Forelimb muscle (tissue), 1 donor: Measurements from ENCODE around the gene CAMTA1. TPM values are rescaled to one million over a fixed set of nuclear protein-coding genes. Genes with fewer than 3 reads are reported as not detected.
"Not testable (repeated sequence)": the region's sequence is repeated elsewhere in the genome, so short reads cannot be mapped to it uniquely, and the experiment has no call there.

Experiments
- DNase-seq: peaks from one replicate; pipeline ENCODE4 v3.0.0-alpha.2; 2013; ENCODE audit warnings: low read depth
- polyA plus RNA-seq: library from polyadenylated mRNA; unstranded; fragments of 120-200 nt; gene quantifications from one replicate; pipeline ENCODE4 v1.2.1, GENCODE V29; 2013; ENCODE audit not compliant: insufficient read length

CAMTA1 gene
- polyA plus RNA-seq, 1 donor: 43.5 TPM

DNA sequence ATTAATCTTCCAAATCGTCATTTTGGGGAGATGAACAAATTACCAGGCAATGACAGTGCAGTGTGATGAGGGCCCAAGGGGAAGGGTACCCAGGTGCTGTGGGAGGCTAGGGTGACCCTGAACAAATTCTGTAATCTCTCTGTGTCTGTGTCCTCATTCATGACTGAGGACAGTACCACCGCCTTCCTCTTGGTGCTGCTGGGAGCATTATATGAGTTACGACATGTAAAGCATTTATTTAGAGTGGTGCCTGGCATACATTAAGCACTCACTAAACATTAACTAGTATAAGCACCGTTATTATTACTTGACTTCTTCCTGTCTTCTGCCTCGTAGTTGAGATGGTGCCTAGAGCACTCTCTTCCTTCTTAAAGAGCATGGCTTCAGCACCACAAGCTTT, 517.6 kb downstream of the CAMTA1 start:
- DNase-seq: no peak

DNA sequence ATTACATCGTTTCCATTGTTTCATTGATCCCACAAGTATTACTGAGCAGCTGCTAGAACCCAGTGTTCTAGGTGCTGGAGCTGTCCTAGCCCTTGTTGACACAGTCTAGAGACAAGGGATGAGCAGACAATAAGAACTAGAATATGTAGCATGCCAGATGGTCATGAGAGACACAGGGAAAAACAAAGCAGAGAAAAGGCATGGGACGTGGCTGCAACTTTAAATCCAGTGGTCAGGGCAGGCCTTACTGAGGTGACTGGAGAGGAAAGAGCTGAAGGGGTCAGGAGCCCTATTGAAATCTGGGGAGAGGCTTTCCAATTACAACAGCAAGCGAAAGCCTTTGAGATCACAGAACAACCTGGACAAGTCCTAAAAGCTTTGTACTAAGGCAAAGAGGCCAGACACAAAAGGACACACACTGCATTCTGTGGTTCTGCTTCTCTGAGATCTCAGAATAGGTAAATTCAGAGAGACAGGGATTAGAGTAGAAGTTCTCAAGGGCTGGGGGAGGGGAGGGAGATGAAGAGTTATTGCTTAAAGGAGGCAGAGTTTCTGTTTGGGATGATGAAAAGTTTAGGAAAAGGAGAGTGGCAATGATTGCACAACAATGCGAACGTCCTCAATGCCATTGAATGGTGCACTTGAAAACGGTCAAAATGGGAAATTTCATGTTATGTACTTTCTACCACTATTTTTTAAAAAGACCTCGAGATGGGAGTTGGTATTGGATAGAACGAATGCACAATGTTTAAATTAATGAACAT, 518.5 kb downstream of the CAMTA1 start:
- no peak for DNase-seq

DNA sequence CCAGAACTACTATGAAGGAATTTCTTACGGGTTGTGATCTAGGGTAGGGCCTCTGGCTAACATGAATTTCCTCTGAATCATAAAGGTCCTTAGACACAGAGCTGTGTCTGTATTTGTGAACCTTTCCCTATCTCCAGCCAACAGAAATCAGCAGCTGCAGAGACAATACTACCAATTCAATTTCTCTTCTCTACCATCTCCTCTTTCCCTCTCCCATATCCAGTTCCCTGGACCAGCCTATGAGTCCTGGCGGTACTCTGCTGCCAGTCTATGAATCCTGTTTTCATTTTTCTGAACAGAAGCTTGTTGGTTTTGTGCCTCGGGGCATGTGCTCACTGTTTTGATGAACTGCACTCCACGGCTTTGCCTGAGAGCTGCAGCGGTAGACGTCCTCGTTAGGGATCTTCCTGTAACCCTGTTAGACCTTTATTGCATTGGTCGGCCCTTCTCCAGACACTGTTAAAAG, 527.9 kb downstream of the CAMTA1 start:
- DNase-seq: no peak

DNA sequence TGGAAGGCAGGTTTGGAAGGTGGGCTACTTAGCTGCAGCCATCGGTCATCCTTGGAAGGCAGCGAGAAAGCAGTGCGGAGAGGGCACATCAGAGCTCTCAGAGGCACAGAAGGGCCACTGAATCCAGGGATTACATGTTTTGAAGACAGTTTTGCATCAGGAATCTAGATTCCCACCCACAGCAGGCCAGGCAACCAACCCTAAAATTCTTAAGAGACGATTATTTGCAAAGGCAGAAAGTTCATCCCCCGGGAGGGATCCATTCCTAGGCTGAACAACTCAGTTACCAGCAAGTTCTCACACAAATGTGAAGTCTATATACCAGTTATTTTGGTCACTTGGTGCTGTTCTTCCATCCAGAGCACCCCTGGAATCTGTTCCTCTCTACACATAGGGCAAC, 528.6 kb downstream of the CAMTA1 start:
- DNase-seq: no peak

DNA sequence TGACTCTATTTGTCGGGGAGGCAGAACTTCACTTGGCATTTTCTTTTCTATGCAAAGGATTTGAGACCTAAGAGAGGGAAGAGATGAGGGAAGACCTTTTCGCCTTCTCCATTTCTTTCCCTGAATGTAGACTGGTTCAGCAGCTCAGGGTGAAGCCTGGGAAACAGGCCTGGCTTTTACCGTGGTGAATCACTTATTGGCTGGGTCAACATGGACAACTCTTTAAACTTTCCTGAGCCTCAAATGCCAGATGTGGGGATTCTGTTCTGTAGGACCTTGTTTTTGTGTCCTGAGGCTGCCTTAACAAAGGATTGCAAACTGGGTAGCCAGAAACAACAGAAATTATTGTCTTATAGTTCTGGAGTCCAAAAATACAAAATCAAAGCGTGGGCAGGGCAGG, 530.1 kb downstream of the CAMTA1 start:
- no peak for DNase-seq

DNA sequence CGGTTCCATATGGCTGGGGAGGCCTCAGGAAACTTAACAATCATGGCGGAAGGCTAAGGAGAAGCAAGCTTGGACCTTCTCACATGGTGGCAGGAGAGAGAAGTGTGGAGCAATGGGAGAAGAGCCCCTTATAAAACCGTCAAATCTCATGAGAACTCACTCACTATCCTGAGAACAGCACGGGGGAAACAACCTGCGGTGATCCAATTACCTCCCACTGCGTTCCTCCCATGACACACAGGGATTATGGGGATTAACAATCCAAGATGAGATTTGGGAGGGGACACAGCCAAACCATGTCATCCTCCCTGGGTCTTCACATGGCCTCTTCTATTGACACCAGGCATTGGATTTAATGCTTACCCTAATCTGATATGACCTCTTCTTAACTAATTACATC, 530.7 kb downstream of the CAMTA1 start:
- DNase-seq: no peak

DNA sequence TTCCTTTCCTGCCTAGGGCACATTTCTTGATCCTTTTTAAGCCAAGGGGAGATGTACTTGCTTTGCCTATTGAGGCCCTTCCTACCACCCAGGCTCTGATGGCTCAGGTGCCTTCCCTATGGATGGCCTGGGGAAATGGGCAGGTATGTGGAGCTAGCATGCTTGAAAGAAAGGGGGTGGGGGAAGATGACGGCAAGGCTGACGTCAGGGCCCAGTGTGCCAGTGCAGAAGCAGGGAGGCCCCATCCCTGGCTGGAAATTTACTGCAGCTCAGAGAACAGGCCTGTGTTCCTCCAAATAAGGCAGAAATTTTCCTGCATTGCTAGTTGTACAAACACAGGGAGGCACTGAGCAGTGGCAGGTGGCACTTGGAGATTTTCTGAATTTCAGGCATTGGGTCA, 532.6 kb downstream of the CAMTA1 start:
- no peak for DNase-seq

DNA sequence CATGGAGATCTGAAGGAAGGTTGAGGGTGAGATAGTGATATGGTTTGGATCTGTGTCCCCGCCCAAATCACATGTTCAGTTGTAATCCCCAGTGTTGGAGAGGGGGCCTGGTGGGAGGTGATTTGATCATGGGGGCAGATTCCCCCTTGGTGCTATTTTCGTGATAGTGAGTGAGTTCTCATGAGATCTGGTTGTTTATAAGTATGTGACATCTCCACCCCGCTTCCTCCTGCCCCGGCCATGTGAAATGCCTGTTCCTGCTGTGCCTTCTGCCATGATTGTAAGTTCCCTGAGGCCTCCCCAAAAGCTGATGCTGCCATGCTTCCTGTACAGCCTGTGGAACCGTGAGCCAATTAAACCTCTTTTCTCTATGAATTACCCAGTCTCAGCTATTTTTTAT, 533.9 kb downstream of the CAMTA1 start:
- no peak for DNase-seq

DNA sequence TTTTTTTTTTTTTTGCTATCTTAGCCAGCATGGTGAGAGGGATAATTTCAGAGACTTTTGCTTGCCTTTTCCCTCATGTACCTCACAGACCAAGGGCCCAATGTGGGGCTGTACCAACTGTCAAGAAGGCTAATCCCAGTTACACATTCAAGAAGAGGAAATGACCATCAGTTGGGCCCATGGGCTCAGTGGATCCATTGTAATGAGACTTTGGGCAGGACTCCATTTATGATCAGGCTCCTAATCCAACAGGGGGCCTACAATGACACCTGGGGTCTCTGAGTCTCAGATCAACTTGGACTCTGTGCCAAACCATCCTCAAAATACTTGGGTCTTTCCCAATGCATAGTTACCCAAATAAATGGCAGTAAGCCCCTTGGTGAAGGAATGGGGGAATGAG, 535.4 kb downstream of the CAMTA1 start:
- no peak for DNase-seq

DNA sequence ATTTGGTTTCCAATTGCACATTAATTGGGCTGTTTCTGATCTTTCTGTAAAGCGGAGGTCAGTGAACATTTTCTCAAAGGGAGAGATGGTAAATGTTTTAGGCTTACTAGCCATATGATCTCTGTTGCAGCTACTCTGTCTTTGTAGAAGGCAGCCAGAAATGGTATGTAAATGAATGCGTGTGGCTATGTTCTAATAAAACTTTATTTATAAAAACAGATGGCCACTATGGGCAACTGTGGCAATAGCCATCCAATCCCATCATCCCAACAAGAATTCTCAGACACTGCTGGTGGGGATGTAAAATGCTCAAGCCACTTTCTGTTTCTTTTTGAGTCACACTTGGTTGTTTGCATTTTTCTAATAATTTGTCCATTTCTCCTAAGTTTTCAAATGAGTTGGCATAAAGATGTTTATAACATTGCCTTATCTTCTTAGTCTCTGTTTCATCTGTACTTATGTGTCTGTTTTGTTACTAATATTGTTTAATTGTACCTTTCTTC, 537.1 kb downstream of the CAMTA1 start:
- DNase-seq: no peak

DNA sequence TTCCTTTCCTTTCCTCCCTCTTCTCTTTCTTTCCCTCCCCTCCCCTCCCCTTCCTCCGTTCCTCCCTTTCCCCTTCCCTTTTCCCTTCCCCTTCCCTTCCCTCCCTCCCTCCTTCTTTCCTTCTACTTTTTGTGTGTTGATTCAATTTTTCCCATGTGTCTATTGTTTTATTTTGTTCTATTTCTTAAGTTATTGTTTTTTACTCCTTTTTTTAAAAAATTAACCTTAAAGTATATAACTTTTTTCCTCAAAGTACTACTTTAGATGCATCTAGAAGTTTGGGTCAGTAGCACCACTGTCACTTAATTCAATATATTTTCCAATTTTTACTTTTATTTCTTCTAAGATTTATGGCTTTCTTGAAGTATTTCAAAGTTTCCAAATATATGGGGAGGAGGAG, 537.7 kb downstream of the CAMTA1 start:
- DNase-seq: no peak

DNA sequence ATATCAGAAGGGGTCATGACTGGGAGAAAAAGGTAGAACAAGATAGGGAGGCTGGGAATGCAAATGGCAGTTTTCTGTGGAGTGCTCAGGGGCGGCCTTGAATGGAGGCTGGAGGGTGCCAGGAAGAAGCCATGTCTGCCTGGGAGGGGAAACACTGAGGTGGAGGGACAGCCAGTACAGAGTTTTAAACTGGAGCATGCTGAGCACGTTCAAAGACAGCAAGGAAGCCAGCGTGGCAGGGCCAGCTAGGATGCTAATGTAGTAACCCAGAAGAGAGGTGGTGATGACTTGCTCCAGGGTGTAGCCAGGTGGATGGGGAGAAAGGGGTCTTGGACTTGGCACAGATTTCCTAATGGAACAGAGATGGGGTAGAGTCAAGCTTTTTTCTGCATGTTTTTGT, 540.0 kb downstream of the CAMTA1 start:
- no peak for DNase-seq

DNA sequence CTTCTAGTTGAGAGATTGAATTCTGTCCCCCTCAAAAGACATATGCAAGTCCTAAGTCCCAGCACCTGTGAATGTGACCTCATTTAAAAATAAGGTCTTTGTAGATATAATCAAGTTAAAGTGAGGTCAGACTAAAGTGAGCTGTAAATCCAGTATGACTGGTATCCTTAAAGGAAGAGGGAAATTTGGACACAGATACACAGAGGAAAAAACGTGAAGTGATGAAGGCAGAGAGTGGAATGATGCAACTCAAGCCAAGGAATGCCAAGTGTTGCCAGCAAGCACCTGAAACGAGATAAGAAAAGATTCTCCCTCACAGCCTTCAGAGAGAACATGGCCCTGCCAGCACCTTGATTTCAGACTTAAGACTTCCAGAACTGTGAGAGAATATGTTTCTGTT, 541.1 kb downstream of the CAMTA1 start:
- no peak for DNase-seq

DNA sequence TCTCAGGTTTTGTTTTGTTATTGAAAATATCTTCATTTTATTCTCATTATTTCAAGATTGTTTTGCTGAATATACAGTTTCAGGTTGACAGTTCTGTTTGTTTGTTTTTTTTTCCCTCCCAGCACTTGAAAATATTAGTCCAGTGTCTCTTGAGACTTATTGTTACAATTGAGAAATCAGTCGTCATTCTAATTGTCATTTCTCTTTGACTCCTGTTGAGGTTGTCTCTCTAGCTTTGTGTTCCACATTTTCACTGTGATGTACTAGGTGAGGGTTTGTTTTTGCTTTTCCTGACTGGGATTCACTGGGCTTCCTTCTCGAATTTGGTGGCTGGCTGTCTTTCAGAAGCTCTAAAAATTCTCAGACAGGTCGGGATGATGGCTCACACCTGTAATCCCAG, 542.6 kb downstream of the CAMTA1 start:
- no peak for DNase-seq

DNA sequence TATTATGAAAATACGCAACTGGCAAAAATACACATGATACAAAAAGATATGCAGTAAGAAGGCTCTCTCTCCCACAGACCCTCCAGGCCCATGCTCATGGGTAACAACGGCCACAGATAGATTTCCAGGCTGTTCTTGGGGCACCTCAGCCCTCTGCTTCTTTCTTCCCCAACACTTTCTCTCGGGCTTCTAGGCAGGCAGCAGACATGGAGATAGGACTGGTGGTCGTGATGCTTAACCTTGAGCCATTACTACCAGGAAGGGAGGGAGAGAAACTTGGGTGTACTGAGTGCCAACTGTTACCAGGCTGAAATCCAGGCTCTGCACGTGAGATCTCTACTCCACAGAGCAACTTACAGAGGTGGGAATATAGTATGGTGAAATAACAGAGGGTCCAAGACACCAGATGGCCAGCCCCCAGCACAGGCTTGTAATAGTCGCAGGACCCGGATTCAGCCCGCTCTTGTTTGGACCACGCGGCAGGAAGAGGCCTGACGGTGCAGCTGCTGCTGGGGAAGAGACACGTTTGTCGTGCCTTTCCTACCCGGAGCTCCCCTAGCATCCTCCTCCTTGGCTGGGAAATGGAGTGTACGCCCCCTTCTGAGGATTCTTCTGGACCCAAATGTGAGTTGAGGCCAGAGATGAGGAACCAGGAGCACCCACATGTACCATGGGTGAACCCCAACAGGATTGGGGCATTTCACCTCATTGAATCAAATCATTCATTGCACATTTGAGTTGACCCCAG, 544.8 kb downstream of the CAMTA1 start:
- DNase-seq: no peak

DNA sequence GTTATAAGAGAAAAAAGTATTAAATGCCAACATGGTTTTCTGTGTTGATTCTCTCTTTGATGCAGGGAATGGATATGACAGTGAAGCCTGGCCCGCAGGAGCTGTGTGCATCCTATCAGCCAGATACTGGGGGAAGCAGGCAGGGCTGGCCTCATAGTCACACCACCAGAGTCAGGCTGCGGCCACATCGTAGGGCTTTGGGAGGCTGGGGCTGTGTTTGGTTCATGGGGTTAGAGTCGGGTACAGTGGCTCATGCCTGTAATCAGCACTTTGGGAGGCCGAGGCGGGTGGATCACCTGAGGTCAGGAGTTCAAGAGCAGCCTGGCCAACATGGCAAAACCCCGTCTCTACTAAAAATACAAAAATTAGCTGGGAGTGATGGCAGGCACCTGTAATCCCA, 545.5 kb downstream of the CAMTA1 start:
- DNase-seq: not testable (repeated sequence)

DNA sequence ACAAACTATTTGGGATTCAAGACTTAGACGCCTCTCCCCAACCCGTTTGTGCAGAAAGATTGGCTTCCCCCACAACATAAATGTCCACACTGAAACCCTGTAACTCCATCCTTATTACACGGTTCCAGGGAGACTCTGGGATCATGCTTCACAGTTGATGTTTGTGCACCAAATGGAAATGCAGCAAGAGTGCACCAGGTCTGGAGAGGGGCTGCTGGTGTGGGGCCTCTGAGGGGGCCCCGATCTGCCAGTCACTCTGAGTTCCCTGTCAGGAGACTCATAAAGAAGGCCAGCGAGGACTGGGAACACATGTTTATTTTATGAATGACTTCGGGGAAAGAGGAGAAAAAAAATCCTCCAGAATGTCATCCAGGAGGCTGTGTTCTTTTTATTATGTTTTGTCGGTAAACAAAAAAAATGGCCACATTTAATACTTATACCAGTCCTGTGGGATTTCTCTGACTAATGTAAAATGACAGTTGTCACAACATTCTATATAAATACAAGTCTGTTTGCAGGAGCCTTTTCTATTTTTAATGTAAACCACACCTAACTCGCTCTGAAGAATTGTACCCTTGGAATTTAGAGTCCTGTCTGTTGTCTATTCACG, 546.8 kb downstream of the CAMTA1 start:
- no peak for DNase-seq

DNA sequence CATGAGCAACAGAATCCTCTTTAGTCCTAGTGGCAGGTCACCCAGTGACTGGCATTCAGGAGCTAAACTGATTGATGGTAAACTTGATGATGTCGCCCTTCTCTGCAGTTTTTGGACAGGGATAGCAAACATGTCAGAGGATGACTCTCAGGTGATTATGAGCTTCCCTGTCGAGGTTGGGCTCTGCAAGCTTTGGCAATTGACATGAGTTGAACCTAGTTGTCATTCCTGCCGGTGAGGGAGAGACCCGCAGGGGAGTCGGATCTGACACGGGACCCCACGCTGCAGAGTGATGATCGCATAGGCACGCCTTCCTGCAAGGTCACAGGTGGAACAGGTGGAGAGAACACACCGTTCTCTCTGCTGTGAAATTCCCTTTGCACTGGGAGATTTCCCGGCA, 547.8 kb downstream of the CAMTA1 start:
- no peak for DNase-seq

DNA sequence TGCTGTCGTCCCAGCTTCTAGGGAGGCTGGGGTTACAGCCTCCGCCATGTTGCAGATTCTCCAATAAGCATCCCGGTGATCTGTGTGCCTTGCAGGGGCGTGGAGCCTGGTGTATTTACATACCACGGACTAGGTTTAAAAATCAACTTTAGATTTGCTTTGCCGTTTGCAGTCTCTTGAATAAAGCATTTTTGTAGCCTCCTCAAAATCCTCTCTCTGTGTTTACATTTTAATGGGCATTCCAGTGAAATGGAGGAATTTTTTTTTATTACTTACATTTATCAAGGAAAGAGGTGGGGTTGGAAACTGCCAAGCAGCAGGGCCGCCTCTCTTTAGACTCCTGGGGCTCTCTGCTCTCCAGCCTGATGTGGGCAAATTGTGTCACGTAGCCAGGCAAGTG, 548.4 kb downstream of the CAMTA1 start:
- DNase-seq: no peak

DNA sequence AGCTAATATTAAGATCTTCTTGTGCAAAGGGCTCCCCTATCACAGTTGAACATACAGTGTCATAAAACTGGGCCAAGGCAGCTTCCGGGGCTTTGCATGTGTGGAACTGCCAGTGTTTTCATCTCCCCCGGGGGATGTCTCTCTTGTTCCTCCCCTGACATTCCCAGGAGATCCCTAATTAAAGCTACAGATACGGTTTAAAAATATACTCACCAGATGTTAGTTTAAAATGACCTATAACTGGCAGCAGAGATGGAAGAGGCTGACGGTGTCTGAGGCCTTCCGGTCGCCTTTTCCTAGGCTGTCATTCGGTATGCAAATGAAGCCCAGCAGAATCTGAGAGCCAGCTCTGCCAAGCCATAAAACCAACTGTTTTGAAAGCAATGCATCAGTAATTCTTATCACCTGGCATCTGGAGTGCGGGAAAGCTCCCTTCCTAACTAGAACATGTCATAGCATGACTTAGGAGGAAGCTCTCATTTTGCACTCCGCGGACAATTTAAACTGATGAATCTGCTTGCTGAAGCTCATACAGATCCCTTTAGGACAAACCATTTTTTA, 549.3 kb downstream of the CAMTA1 start:
- no peak for DNase-seq

DNA sequence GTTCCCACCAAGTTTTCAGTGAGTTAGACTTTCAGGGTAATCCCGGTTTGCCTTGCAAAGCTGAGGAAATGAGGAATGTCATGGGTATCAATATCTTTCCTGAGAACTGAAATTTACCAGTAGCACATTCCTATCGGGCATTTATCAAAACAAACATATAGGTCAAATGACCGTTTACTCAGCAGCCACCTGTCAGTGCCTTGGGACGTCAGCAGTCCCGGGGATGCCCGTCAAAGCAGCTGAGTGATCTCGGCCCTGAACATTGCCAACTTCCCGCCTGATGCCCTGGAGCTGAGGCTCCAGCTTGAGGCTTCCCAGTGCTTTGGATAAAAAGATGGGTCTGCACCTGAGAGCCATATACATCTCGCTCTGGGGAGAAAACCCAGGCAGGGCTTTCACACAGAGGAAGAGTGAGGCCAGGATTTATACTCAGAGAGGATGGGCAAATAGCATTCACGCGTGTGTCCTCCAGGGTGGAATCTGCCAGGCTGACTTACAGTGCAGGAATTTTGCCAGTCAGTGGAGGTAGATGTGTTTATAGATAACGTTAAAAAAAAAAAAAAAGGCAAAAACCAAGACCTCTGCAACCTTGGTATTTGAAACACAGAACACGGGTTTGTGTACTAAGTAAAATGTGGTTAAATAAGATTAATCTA, 550.1 kb downstream of the CAMTA1 start:
- no peak for DNase-seq

DNA sequence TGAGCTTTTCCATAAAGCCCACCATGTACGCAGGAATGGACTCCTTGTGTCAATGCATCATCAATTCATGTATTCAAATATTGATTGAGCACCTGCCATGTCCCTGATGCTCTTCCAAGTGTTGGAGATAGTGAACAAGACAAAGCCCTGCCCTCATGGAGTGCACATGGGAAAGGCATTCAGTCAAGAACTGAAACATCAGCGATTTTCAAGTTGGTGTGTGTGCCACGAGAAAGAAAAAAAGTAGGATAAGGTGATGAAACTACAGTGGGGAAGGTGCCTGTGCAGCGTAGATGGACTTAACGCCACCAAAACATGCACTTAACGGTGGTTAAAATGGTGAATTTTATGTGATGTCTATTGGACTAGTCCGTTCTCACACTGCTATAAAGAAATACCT, 553.2 kb downstream of the CAMTA1 start:
- no peak for DNase-seq
